H9 (cell line): ENCODE results near the gene RPAIN. TPM values are rescaled to one million over a fixed set of nuclear protein-coding genes. Genes with fewer than 3 reads are reported as not detected.

ENCODE experiments used
- DNase-seq: peaks from one replicate; pipeline ENCODE4 v3.0.0-alpha.2; 2017
- H2AFZ ChIP-seq: one replicate; pipeline ENCODE4 v1.6.1; 2013; ENCODE audit warnings: mild to moderate bottlenecking, low read length, control low read depth, moderate library complexity
- H2AK5ac ChIP-seq: 2 replicates; pipeline ENCODE4 v1.6.1; 2013; ENCODE audit warnings: low read length, control low read depth, mixed read lengths; ENCODE audit not compliant: insufficient read length
- H2BK120ac ChIP-seq: one replicate; pipeline ENCODE4 v1.6.1; 2013; ENCODE audit warnings: low read depth, mild to moderate bottlenecking, low read length, control low read depth, inconsistent platforms; ENCODE audit not compliant: poor library complexity, severe bottlenecking
- H2BK12ac ChIP-seq: 2 replicates; pipeline ENCODE4 v1.6.1; 2013; ENCODE audit warnings: low read length, control low read depth, mixed read lengths, low read depth; ENCODE audit not compliant: insufficient read length
- H2BK15ac ChIP-seq: 2 replicates; pipeline ENCODE4 v1.6.1; 2013; ENCODE audit warnings: low read depth, low read length, control low read depth
- H2BK20ac ChIP-seq: one replicate; pipeline ENCODE4 v1.6.1; 2013; ENCODE audit warnings: low read depth, mild to moderate bottlenecking, low read length, control low read depth, inconsistent platforms; ENCODE audit not compliant: poor library complexity, severe bottlenecking
- H2BK5ac ChIP-seq: 2 replicates; pipeline ENCODE4 v1.6.1; 2013; ENCODE audit warnings: low read length, control low read depth, mixed read lengths; ENCODE audit not compliant: insufficient read length
- H3K14ac ChIP-seq: 2 replicates; pipeline ENCODE4 v1.6.1; 2013; ENCODE audit warnings: low read length, control low read depth; ENCODE audit not compliant: insufficient read depth
- H3K18ac ChIP-seq: 2 replicates; pipeline ENCODE4 v1.6.1; 2013; ENCODE audit warnings: low read depth, mild to moderate bottlenecking, mixed read lengths, low read length, control low read depth; ENCODE audit not compliant: insufficient read length
- H3K23ac ChIP-seq: 2 replicates; pipeline ENCODE4 v1.6.1; 2013; ENCODE audit warnings: low read length, control low read depth, mixed read lengths, low read depth; ENCODE audit not compliant: insufficient read length
- H3K23me2 ChIP-seq: 2 replicates; pipeline ENCODE4 v1.6.1; 2013; ENCODE audit warnings: low read depth, mild to moderate bottlenecking, mixed read lengths, low read length, control low read depth; ENCODE audit not compliant: insufficient read length, poor library complexity, severe bottlenecking
- H3K27ac ChIP-seq: 2 replicates; pipeline ENCODE4 v1.5.1; 2013; ENCODE audit warnings: low read length, control low read depth, mixed read lengths, low read depth; ENCODE audit not compliant: insufficient read length
- H3K27me3 ChIP-seq: 2 replicates; pipeline ENCODE4 v1.6.1; 2013; ENCODE audit warnings: low read length, control low read depth, inconsistent platforms; ENCODE audit not compliant: insufficient read depth
- H3K4ac ChIP-seq: 2 replicates; pipeline ENCODE4 v1.6.1; 2013; ENCODE audit warnings: low read depth, mild to moderate bottlenecking, control low read depth, inconsistent platforms, low read length, moderate library complexity
- H3K4me1 ChIP-seq: 2 replicates; pipeline ENCODE4 v1.6.1; 2013; ENCODE audit warnings: low read length, control low read depth, inconsistent platforms; ENCODE audit not compliant: insufficient read depth
- H3K4me2 ChIP-seq: 2 replicates; pipeline ENCODE4 v1.6.1; 2013; ENCODE audit warnings: low read length, control low read depth, mixed read lengths; ENCODE audit not compliant: insufficient read length, insufficient read depth
- H3K56ac ChIP-seq: 2 replicates; pipeline ENCODE4 v1.6.1; 2013; ENCODE audit warnings: low read depth, mild to moderate bottlenecking, mixed read lengths, low read length, control low read depth; ENCODE audit not compliant: insufficient read length
- H3K79me1 ChIP-seq: 2 replicates; pipeline ENCODE4 v1.6.1; 2013; ENCODE audit warnings: low read depth, mild to moderate bottlenecking, moderate library complexity, low read length, control low read depth, inconsistent platforms; ENCODE audit not compliant: insufficient read depth, poor library complexity, severe bottlenecking
- H3K79me2 ChIP-seq: 2 replicates; pipeline ENCODE4 v1.6.1; 2013; ENCODE audit warnings: low read length, control low read depth, inconsistent platforms; ENCODE audit not compliant: insufficient read depth
- H3K9ac ChIP-seq: 2 replicates; pipeline ENCODE4 v1.6.1; 2013; ENCODE audit warnings: low read length, control low read depth, mixed read lengths; ENCODE audit not compliant: insufficient read length; ENCODE audit errors: extremely low read depth
- H3K9me3 ChIP-seq: one replicate; pipeline ENCODE4 v1.6.1; 2013; ENCODE audit warnings: low read depth, low read length, inconsistent platforms; ENCODE audit not compliant: control insufficient read depth
- H3T11ph ChIP-seq: one replicate; pipeline ENCODE4 v1.6.1; 2013; ENCODE audit warnings: mild to moderate bottlenecking, low read length, control low read depth, inconsistent platforms
- H4K20me1 ChIP-seq: one replicate; pipeline ENCODE4 v1.6.1; 2013; ENCODE audit not compliant: control insufficient read depth, insufficient read length, insufficient read depth
- H4K5ac ChIP-seq: 2 replicates; pipeline ENCODE4 v1.6.1; 2013; ENCODE audit warnings: low read depth, mild to moderate bottlenecking, mixed read lengths, low read length, control low read depth; ENCODE audit not compliant: insufficient read length
- H4K8ac ChIP-seq: replicated peaks from 2 replicates; pipeline ENCODE4 v1.6.1; 2013; ENCODE audit warnings: low read length, control low read depth, mixed read lengths, low read depth; ENCODE audit not compliant: insufficient read length
- H4K91ac ChIP-seq: 2 replicates; pipeline ENCODE4 v1.6.1; 2013; ENCODE audit warnings: low read depth, mild to moderate bottlenecking, moderate library complexity, mixed read lengths, low read length, control low read depth; ENCODE audit not compliant: insufficient read length
- H3K27ac Mint-ChIP-seq, 3 experiments: 2 replicates in 2 of 3; 3 replicates in 1 of 3; pipeline ENCODE4 v1.8.0; 2020 to 2021; ENCODE audit warnings: mixed read lengths in 3 of 3, mild to moderate bottlenecking in 1 of 3, moderate library complexity in 1 of 3
- H3K27me3 Mint-ChIP-seq: 2 replicates; pipeline ENCODE4 v1.8.0; 2021; ENCODE audit warnings: low read depth, mild to moderate bottlenecking, moderate library complexity, mixed read lengths
- H3K36me3 Mint-ChIP-seq, 3 experiments: 2 replicates in 2 of 3; 3 replicates in 1 of 3; pipeline ENCODE4 v1.8.0; 2020 to 2021; ENCODE audit warnings: low read depth in 3 of 3, mixed read lengths in 3 of 3; ENCODE audit not compliant: insufficient read depth in 1 of 3
- H3K4me1 Mint-ChIP-seq, 2 experiments: 2 replicates each; pipeline ENCODE4 v1.8.0; 2020; ENCODE audit warnings: mixed read lengths in 2 of 2
- H3K4me3 Mint-ChIP-seq, 2 experiments: 2 replicates in 1 of 2; 3 replicates in 1 of 2; pipeline ENCODE4 v1.8.0; 2020 to 2021; ENCODE audit warnings: mild to moderate bottlenecking in 2 of 2, mixed read lengths in 2 of 2, moderate library complexity in 1 of 2
- H3K9me3 Mint-ChIP-seq, 2 experiments: 2 replicates in 1 of 2; 3 replicates in 1 of 2; pipeline ENCODE4 v1.8.0; 2020; ENCODE audit warnings: mild to moderate bottlenecking in 2 of 2, mixed read lengths in 2 of 2, moderate library complexity in 1 of 2
- CTCF ChIP-seq: fragments of 200-600 bp; sonication (generic); conservative IDR thresholded peaks from 3 replicates; pipeline ENCODE4 v1.8.0; 2021; ENCODE audit warnings: antibody characterized with exemption, mild to moderate bottlenecking
- WGBS: extraction: QIAGEN DNeasy Blood & Tissue Kit; methylation state at CpG from one replicate; pipeline ENCODE4 v1.1.7; 2013; ENCODE audit warnings: missing lambda C conversion rate, low lambda C conversion rate, mixed read lengths; ENCODE audit not compliant: insufficient read length; ENCODE audit errors: extremely low coverage; 5-methylcytosine and 5-hydroxymethylcytosine counted together
- total RNA-seq: library from RNA; stranded (reverse); gene quantifications from 2 replicates; pipeline ENCODE4 v1.2.1, GENCODE V29; 2021

The RPAIN gene
- total RNA-seq, 1 experiment from 2014 or later, result 78.9 TPM

- no CpG with 5 or more reads among the region's 5 CpGs for WGBS
- H3K4me3 Mint-ChIP-seq, result no peak overlapping the region
Observed at GRCh38 chr17:5391678-5392077, 28.3 kb upstream of the RPAIN start.

More at GRCh38 chr17:5391678-5392077, 28.3 kb upstream of the RPAIN start:
- H4K8ac ChIP-seq, result no peak overlapping the region
- no peak overlapping the region for H3K18ac ChIP-seq
- no peak overlapping the region for H3K9ac ChIP-seq
- H3K23ac ChIP-seq, result no peak overlapping the region
- no peak overlapping the region for H2BK5ac ChIP-seq
- no peak overlapping the region for H3K27ac ChIP-seq
- H3T11ph ChIP-seq, result no peak overlapping the region
- no peaks in the 10 kb centered on the region for H3K79me2 ChIP-seq
- H3K14ac ChIP-seq, result no peak overlapping the region
- no peaks in the 10 kb centered on the region for H3K27me3 ChIP-seq
- H2AFZ ChIP-seq, result no peak overlapping the region
- Mint-ChIP-seq H3K4me1 (no peaks in the 10 kb centered on the region), H3K27me3 (no peaks in the 10 kb centered on the region), H3K9me3 (no peaks in the 10 kb centered on the region), H3K27ac (no peak overlapping the region), H3K36me3 (peaks cover 34 to 90% (median 77%) of the 10 kb centered on the region in 3 experiments)
- no peak overlapping the region for H2BK15ac ChIP-seq
- H4K91ac ChIP-seq, result no peak overlapping the region
- H2BK20ac ChIP-seq, result no peak overlapping the region
- no peak overlapping the region for H3K56ac ChIP-seq
- DNase-seq, result no peak
- H3K4me2 ChIP-seq, result no peak overlapping the region
- no peaks in the 10 kb centered on the region for H3K4me1 ChIP-seq
- H3K9me3 ChIP-seq, result no peaks in the 10 kb centered on the region
- H4K20me1 ChIP-seq, result no peaks in the 10 kb centered on the region
- no peak overlapping the region for H4K5ac ChIP-seq
- no peak overlapping the region for H2AK5ac ChIP-seq
- H3K4ac ChIP-seq, result no peak overlapping the region
- no peaks in the 10 kb centered on the region for H3K23me2 ChIP-seq
- no peak overlapping the region for H2BK120ac ChIP-seq
- no peak for TF ChIP-seq CTCF
- no peak overlapping the region for H2BK12ac ChIP-seq
- no peaks in the 10 kb centered on the region for H3K79me1 ChIP-seq
